ENCODE results near the gene MUCL3. TPM values are rescaled to one million over a fixed set of nuclear protein-coding genes. Genes with fewer than 3 reads are reported as not detected.
A peak's percentile ranks its signal among the peaks of the same experiment; 100 is the strongest.

Gene MUCL3
- total RNA-seq, 1 experiment from 2014 or later: not detected

- Histone ChIP-seq H3K27me3 (replicated peaks; ENCODE audit: insufficient read depth, low read depth, low read length, poor library complexity) (no peaks in the 10 kb centered on the region), H3K36me3 (ENCODE audit: insufficient read depth, low read length, poor library complexity, severe bottlenecking) (no peaks in the 10 kb centered on the region), H3K4me3 (ENCODE audit: low read depth, low read length, poor library complexity, severe bottlenecking) (no peak overlapping the region), H3K4me1 (ENCODE audit: insufficient read depth, low read length, poor library complexity, severe bottlenecking) (peaks cover 18% of the 10 kb centered on the region), H3K9me3 (ENCODE audit: low read depth, low read length, poor library complexity, severe bottlenecking) (no peaks in the 10 kb centered on the region), H3K27ac (ENCODE audit: low read depth, low read length, poor library complexity, severe bottlenecking) (no peak overlapping the region)
- intact Hi-C loops (cut with micrococcal nuclease; ENCODE audit: unreplicated experiment): no loop called here
- no peak for TF ChIP-seq EZH2 (IDR thresholded peaks at IDR 0.05; ENCODE audit: borderline replicate concordance, low read depth, low read length, poor library complexity, severe bottlenecking)
- TF ChIP-seq CTCF (conservative IDR thresholded peaks at IDR 0.05; ENCODE audit: low read depth, low read length): no peak
- DNase-seq (ENCODE audit: low spot score): peak; percentile 27
- ChIA-PET POLR2A (ENCODE audit: low non-redundant PET) (no interaction called here), CTCF (interaction anchor here (0.6 kb wide), 1 partner anchor 134 kb away, joined by 4 read pairs; no protein-coding TSS in a partner anchor)
- BruUV-seq (replicated peaks): no TSS peak
Measured at GRCh38 chr6:30960907-30961673, 20.3 kb downstream of the MUCL3 start.

DNA sequence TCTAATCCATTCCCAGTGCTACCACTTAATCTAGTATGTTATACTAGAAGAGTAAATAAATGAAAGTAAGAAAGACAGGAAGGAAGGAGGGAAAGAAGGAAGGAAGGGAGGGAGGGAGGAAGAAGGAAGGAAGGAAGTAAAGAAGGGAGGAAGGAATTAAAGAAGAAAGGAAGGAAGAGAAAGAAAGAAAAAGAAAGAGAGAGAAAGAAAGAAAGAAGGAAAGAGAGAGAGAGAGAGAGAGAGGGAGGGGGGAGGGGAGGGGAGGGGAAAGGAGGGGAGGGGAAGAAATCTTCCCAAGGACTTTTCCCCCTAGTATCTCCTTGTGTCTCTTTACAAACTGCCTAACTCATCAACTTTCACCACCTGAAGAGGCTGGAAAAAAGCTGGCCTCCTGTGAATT lies 21.9 kb downstream of the MUCL3 start:
- ChIA-PET CTCF (no interaction called here), POLR2A (ENCODE audit: low non-redundant PET) (no interaction called here)
- TF ChIP-seq CTCF (conservative IDR thresholded peaks at IDR 0.05; ENCODE audit: low read depth, low read length) (no peak), EZH2 (IDR thresholded peaks at IDR 0.05; ENCODE audit: borderline replicate concordance, low read depth, low read length, poor library complexity, severe bottlenecking) (no peak)
- no peak for DNase-seq (ENCODE audit: low spot score)
- no TSS peak for BruUV-seq (replicated peaks)
- Histone ChIP-seq H3K36me3 (ENCODE audit: insufficient read depth, low read length, poor library complexity, severe bottlenecking) (no peaks in the 10 kb centered on the region), H3K27ac (ENCODE audit: low read depth, low read length, poor library complexity, severe bottlenecking) (no peak overlapping the region), H3K4me1 (ENCODE audit: insufficient read depth, low read length, poor library complexity, severe bottlenecking) (peaks cover 10% of the 10 kb centered on the region), H3K27me3 (replicated peaks; ENCODE audit: insufficient read depth, low read depth, low read length, poor library complexity) (no peaks in the 10 kb centered on the region), H3K4me3 (ENCODE audit: low read depth, low read length, poor library complexity, severe bottlenecking) (no peak overlapping the region), H3K9me3 (ENCODE audit: low read depth, low read length, poor library complexity, severe bottlenecking) (no peaks in the 10 kb centered on the region)
- intact Hi-C loops (cut with micrococcal nuclease; ENCODE audit: unreplicated experiment): no loop called here

- ChIA-PET POLR2A (ENCODE audit: low non-redundant PET) (no interaction called here), CTCF (no interaction called here)
- no peak for TF ChIP-seq EZH2 (IDR thresholded peaks at IDR 0.05; ENCODE audit: borderline replicate concordance, low read depth, low read length, poor library complexity, severe bottlenecking)
- no peak for TF ChIP-seq CTCF (conservative IDR thresholded peaks at IDR 0.05; ENCODE audit: low read depth, low read length)
- no peaks in the 10 kb centered on the region for H3K9me3 ChIP-seq (ENCODE audit: low read depth, low read length, poor library complexity, severe bottlenecking)
- no peak overlapping the region for H3K27ac ChIP-seq (ENCODE audit: low read depth, low read length, poor library complexity, severe bottlenecking)
- DNase-seq (ENCODE audit: low spot score): no peak
- no TSS peak for BruUV-seq (replicated peaks)
- no peak overlapping the region for H3K4me3 ChIP-seq (ENCODE audit: low read depth, low read length, poor library complexity, severe bottlenecking)
- intact Hi-C loops (cut with micrococcal nuclease; ENCODE audit: unreplicated experiment): no loop called here
- no peaks in the 10 kb centered on the region for H3K27me3 ChIP-seq (replicated peaks; ENCODE audit: insufficient read depth, low read depth, low read length, poor library complexity)
- H3K36me3 ChIP-seq (ENCODE audit: insufficient read depth, low read length, poor library complexity, severe bottlenecking): no peaks in the 10 kb centered on the region
- H3K4me1 ChIP-seq (ENCODE audit: insufficient read depth, low read length, poor library complexity, severe bottlenecking): peaks cover 10% of the 10 kb centered on the region
Measured at GRCh38 chr6:30963641-30964040, 22.9 kb downstream of the MUCL3 start.
